Caco-2 (cell line): ENCODE data around the gene MOK. TPM values are rescaled to one million over a fixed set of nuclear protein-coding genes. Genes with fewer than 3 reads are reported as not detected.
A peak's percentile ranks its signal among the peaks of the same experiment; 100 is the strongest.

ENCODE experiments used
- BruUV-seq: library from RNA; stranded (reverse); fragments of 400-500 nt; replicated peaks from 2 replicates; lab custom pipeline; 2021; lab: Mats Ljungman, UMichigan
- CTCF ChIA-PET: fragments of 300-600 bp; sonication (Branson Sonifier 250); formaldehyde crosslinking; loops from one replicate; lab custom pipeline; 2022; ENCODE audit warnings: antibody characterized with exemption; lab: Charles Lee
- POLR2A ChIA-PET: fragments of 300-600 bp; sonication (Branson Sonifier 250); formaldehyde crosslinking; loops from one replicate; lab custom pipeline; 2022; ENCODE audit warnings: antibody characterized with exemption; lab: Charles Lee
- DNase-seq, 2 experiments: peaks; one replicate each; pipeline versions ENCODE4 v3.0.0 to v3.0.0-alpha.2; 2020 to 2022
- H3K27me3 ChIP-seq: replicated peaks from 2 replicates; pipeline ENCODE4 v1.6.0; 2011; ENCODE audit warnings: low read length; ENCODE audit not compliant: control insufficient read depth, insufficient read depth
- H3K36me3 ChIP-seq: 2 replicates; pipeline ENCODE4 v1.5.1; 2011; ENCODE audit warnings: low read length; ENCODE audit not compliant: control insufficient read depth, insufficient read depth
- H3K4me1 ChIP-seq: fragments of 250-450 bp; sonication (Bioruptor Pico); 2 replicates; pipeline ENCODE4 v1.5.1; 2020; ENCODE audit warnings: mild to moderate bottlenecking
- H3K4me3 ChIP-seq: 2 replicates; pipeline ENCODE4 v1.5.1; 2011; ENCODE audit warnings: low read depth, mild to moderate bottlenecking, control low read depth, low read length
- H3K9me3 ChIP-seq: fragments of 250-450 bp; sonication (Bioruptor Pico); 2 replicates; pipeline ENCODE4 v1.5.1; 2020; ENCODE audit warnings: mild to moderate bottlenecking, moderate library complexity
- H3K27ac Mint-ChIP-seq: one replicate; pipeline ENCODE4 v1.8.0; 2022; ENCODE audit warnings: mixed read lengths; ENCODE audit not compliant: unreplicated experiment
- H3K27me3 Mint-ChIP-seq: one replicate; pipeline ENCODE4 v1.8.0; 2022; ENCODE audit warnings: mixed read lengths; ENCODE audit not compliant: insufficient read depth, unreplicated experiment
- H3K36me3 Mint-ChIP-seq: one replicate; pipeline ENCODE4 v1.8.0; 2022; ENCODE audit warnings: mild to moderate bottlenecking, mixed read lengths; ENCODE audit not compliant: insufficient read depth, unreplicated experiment
- H3K4me1 Mint-ChIP-seq: one replicate; pipeline ENCODE4 v1.8.0; 2022; ENCODE audit warnings: low read depth, mixed read lengths; ENCODE audit not compliant: unreplicated experiment
- H3K4me3 Mint-ChIP-seq: one replicate; pipeline ENCODE4 v1.8.0; 2022; ENCODE audit warnings: mild to moderate bottlenecking, moderate library complexity, mixed read lengths; ENCODE audit not compliant: unreplicated experiment
- H3K9me3 Mint-ChIP-seq: one replicate; pipeline ENCODE4 v1.8.0; 2022; ENCODE audit warnings: mixed read lengths; ENCODE audit not compliant: unreplicated experiment
- intact Hi-C: fragments of 100-400 bp; cut with micrococcal nuclease; formaldehyde crosslinking; loops from one replicate; pipeline ENCODE4 v1.10.0; 2022; ENCODE audit not compliant: unreplicated experiment
- total RNA-seq: library from RNA; stranded (reverse); gene quantifications from 2 replicates; pipeline ENCODE4 v1.2.3, GENCODE V29; 2022
- TF ChIP-seq, protein P1 (sequence below), 2 experiments: fragments of 200-600 bp in 1 of 2; IDR thresholded peaks; 1 replicate in 1 of 2; 2 replicates in 1 of 2; pipeline versions ENCODE4 v1.5.1 to v1.8.0; 2011 to 2022; ENCODE audit warnings: antibody characterized with exemption in 1 of 2, control low read depth in 1 of 2, inconsistent platforms in 1 of 2, low read depth in 1 of 2, low read length in 1 of 2, mild to moderate bottlenecking in 1 of 2, moderate library complexity in 1 of 2; ENCODE audit not compliant: insufficient read depth in 1 of 2, severe bottlenecking in 1 of 2, unreplicated experiment in 1 of 2

Gene MOK
- total RNA-seq, 1 experiment from 2014 or later = 1.4 TPM

DNA sequence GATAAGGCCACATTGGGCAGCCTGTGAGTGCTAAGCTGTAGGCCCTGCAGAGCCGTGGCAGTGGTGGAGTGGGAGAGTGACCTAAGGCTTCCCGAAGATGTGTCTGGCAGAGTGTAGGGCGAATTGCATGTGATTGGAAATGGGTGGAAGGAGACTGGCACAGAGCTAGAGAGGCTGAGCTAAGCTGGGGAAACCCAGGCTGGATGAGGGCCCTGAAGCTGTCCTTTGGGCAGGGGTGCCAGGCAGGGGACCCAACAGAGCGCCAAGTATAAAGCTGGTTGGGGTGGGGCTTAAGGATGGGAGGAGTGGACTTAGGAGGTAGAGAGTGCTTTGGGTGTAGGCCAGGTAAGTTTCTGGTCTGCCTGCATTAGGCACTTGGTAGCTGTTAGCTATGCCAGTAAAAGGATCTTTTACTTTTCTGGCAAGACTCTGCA is 117.4 kb downstream of the MOK start:
- H3K9me3 Mint-ChIP-seq = no peaks in the 10 kb centered on the region
- intact Hi-C loops = no loop called here
- no peaks in the 10 kb centered on the region; the same call in 1 of the 2 replicates for H3K36me3 ChIP-seq
- no peak overlapping the region for H3K27ac Mint-ChIP-seq
- peaks cover 17% of the 10 kb centered on the region; the same call in 1 of the 2 replicates for H3K4me1 ChIP-seq
- no peaks in the 10 kb centered on the region for H3K9me3 ChIP-seq
- no peak overlapping the region for H3K4me3 Mint-ChIP-seq
- no peak overlapping the region for H3K4me3 ChIP-seq
- POLR2A ChIA-PET = interaction anchor here (0.5 kb wide), 1 partner anchor 163 kb away, joined by 4 read pairs; no protein-coding TSS in a partner anchor
- TF ChIP-seq, protein P1, sequence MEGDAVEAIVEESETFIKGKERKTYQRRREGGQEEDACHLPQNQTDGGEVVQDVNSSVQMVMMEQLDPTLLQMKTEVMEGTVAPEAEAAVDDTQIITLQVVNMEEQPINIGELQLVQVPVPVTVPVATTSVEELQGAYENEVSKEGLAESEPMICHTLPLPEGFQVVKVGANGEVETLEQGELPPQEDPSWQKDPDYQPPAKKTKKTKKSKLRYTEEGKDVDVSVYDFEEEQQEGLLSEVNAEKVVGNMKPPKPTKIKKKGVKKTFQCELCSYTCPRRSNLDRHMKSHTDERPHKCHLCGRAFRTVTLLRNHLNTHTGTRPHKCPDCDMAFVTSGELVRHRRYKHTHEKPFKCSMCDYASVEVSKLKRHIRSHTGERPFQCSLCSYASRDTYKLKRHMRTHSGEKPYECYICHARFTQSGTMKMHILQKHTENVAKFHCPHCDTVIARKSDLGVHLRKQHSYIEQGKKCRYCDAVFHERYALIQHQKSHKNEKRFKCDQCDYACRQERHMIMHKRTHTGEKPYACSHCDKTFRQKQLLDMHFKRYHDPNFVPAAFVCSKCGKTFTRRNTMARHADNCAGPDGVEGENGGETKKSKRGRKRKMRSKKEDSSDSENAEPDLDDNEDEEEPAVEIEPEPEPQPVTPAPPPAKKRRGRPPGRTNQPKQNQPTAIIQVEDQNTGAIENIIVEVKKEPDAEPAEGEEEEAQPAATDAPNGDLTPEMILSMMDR (IDR thresholded peaks at IDR 0.05; ENCODE audit: insufficient read depth in 1 of 2, low read depth in 1 of 2, low read length in 1 of 2, severe bottlenecking in 1 of 2, unreplicated experiment in 1 of 2) = no peak
- H3K4me1 Mint-ChIP-seq = peaks cover 6% of the 10 kb centered on the region
- H3K36me3 Mint-ChIP-seq = peaks cover 22% of the 10 kb centered on the region
- H3K27me3 Mint-ChIP-seq = no peaks in the 10 kb centered on the region
- no peak for DNase-seq
- CTCF ChIA-PET = interaction anchor here (0.7 kb wide), 1 partner anchor 126 kb away, joined by 5 read pairs; no protein-coding TSS in a partner anchor
- H3K27me3 ChIP-seq = no peaks in the 10 kb centered on the region
- BruUV-seq = no TSS peak

DNA sequence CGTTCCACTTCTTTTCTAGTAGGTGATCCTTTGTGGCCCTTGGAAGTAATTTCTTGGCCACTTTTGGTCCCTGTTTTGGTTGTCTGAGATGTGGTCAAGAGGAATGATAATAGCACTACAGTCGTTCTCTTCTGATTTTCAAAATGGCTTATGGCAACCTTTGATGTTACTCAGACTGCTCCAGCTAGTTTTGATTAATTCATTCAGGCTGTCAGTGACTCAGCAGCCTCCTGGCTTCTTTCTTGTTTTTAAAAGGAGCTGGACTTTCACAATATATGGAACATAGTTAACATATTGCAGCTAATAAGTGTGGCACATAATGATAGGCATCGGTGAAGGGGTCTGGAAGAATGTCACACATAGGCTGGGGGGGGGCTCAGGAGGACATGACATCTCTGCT is 117.9 kb downstream of the MOK start:
- Mint-ChIP-seq H3K4me3 (no peak overlapping the region), H3K27ac (peak overlapping the region; percentile 34), H3K27me3 (no peaks in the 10 kb centered on the region), H3K36me3 (peaks cover 22% of the 10 kb centered on the region), H3K4me1 (peaks cover 6% of the 10 kb centered on the region), H3K9me3 (no peaks in the 10 kb centered on the region)
- Histone ChIP-seq H3K36me3 (no peaks in the 10 kb centered on the region; the same call in 1 of the 2 replicates), H3K4me3 (no peak overlapping the region), H3K27me3 (no peaks in the 10 kb centered on the region), H3K9me3 (no peaks in the 10 kb centered on the region), H3K4me1 (peaks cover 17% of the 10 kb centered on the region; the same call in 1 of the 2 replicates)
- no TSS peak for BruUV-seq
- TF ChIP-seq, protein P1 (IDR thresholded peaks at IDR 0.05; ENCODE audit: insufficient read depth in 1 of 2, low read depth in 1 of 2, low read length in 1 of 2, severe bottlenecking in 1 of 2, unreplicated experiment in 1 of 2) = no peak
- no peak for DNase-seq
- ChIA-PET CTCF (interaction anchor here (0.7 to 1.0 kb wide), 2 partner anchors 21 to 127 kb away, joined by 3 to 5 read pairs; no protein-coding TSS in a partner anchor), POLR2A (no interaction called here)
- intact Hi-C loops = no loop called here

GRCh38 chr14:102185360-102185759 is 119.6 kb downstream of the MOK start:
- no peak overlapping the region for H3K4me3 ChIP-seq
- peaks cover 5% of the 10 kb centered on the region; the same call in 1 of the 2 replicates for H3K4me1 ChIP-seq
- H3K27ac Mint-ChIP-seq = no peak overlapping the region
- intact Hi-C loops = no loop called here
- no peak for DNase-seq
- H3K36me3 ChIP-seq = no peaks in the 10 kb centered on the region; the same call in 1 of the 2 replicates
- no peaks in the 10 kb centered on the region for H3K9me3 ChIP-seq
- peaks cover 15% of the 10 kb centered on the region for H3K36me3 Mint-ChIP-seq
- no peaks in the 10 kb centered on the region for H3K27me3 Mint-ChIP-seq
- no peaks in the 10 kb centered on the region for H3K9me3 Mint-ChIP-seq
- peaks cover 16% of the 10 kb centered on the region for H3K4me1 Mint-ChIP-seq
- ChIA-PET POLR2A (no interaction called here), CTCF (no interaction called here)
- no peaks in the 10 kb centered on the region for H3K27me3 ChIP-seq
- BruUV-seq = no TSS peak
- TF ChIP-seq, protein P1 (IDR thresholded peaks at IDR 0.05; ENCODE audit: insufficient read depth in 1 of 2, low read depth in 1 of 2, low read length in 1 of 2, severe bottlenecking in 1 of 2, unreplicated experiment in 1 of 2) = no peak
- no peak overlapping the region for H3K4me3 Mint-ChIP-seq
